ENCODE data around the gene SNX32. TPM values are rescaled to one million over a fixed set of nuclear protein-coding genes. Genes with fewer than 3 reads are reported as not detected.

SNX32 gene
- total RNA-seq, 4 donors from 2014 or later: 0.76 to 1.1 TPM; not detected in 2

GRCh38 chr11:65849771-65850216, 16.0 kb downstream of the SNX32 start:
- peaks cover 40% of the 10 kb centered on the region for H3K36me3 ChIP-seq
- H3K4me3 ChIP-seq: no peak overlapping the region
- H3K27ac ChIP-seq: no peak overlapping the region
- DNase-seq (ENCODE audit: low spot score in 2 of 2): peak in 1 of 2 donors; percentile 56
- TF ChIP-seq POLR2AphosphoS5 (IDR thresholded peaks at IDR 0.05): no peak
- no peak for TF ChIP-seq POLR2A (IDR thresholded peaks at IDR 0.05)
- TF ChIP-seq EP300 (IDR thresholded peaks at IDR 0.05): no peak
- TF ChIP-seq CTCF (IDR thresholded peaks at IDR 0.05): no peak
- no peaks in the 10 kb centered on the region for H3K9me3 ChIP-seq
- WGBS: 73% methylated on average over 11 of the region's 16 CpGs
- H3K27me3 ChIP-seq: no peaks in the 10 kb centered on the region
- H3K4me1 ChIP-seq: peaks cover 23% of the 10 kb centered on the region

GRCh38 chr11:65850217-65851082, 16.7 kb downstream of the SNX32 start:
- Histone ChIP-seq H3K4me1 (peaks cover 29% of the 10 kb centered on the region), H3K9me3 (no peaks in the 10 kb centered on the region), H3K4me3 (no peak overlapping the region), H3K36me3 (peaks cover 47% of the 10 kb centered on the region), H3K27ac (no peak overlapping the region), H3K27me3 (no peaks in the 10 kb centered on the region)
- 75% methylated on average over 15 of the region's 20 CpGs for WGBS
- DNase-seq (ENCODE audit: low spot score in 2 of 2): peak in 1 of 2 donors; percentile 56
- TF ChIP-seq POLR2AphosphoS5 (IDR thresholded peaks at IDR 0.05) (no peak), CTCF (IDR thresholded peaks at IDR 0.05) (no peak), POLR2A (IDR thresholded peaks at IDR 0.05) (no peak), EP300 (IDR thresholded peaks at IDR 0.05) (no peak)

- H3K36me3 ChIP-seq: peaks cover 53% of the 10 kb centered on the region
- H3K9me3 ChIP-seq: no peaks in the 10 kb centered on the region
- H3K27me3 ChIP-seq: no peaks in the 10 kb centered on the region
- no peak overlapping the region for H3K4me3 ChIP-seq
- WGBS: 78% methylated on average over 5 of the region's 14 CpGs
- DNase-seq (ENCODE audit: low spot score in 2 of 2): no peak
- H3K27ac ChIP-seq: no peak overlapping the region
- no peak for TF ChIP-seq POLR2A (IDR thresholded peaks at IDR 0.05)
- no peak for TF ChIP-seq POLR2AphosphoS5 (IDR thresholded peaks at IDR 0.05)
- peak in 1 of 2 donors; percentile 37 for TF ChIP-seq CTCF (IDR thresholded peaks at IDR 0.05)
- peaks cover 36% of the 10 kb centered on the region for H3K4me1 ChIP-seq
These were observed 17.4 kb downstream of the SNX32 start for GRCh38 chr11:65851083-65851579.

- no peak overlapping the region for H3K27ac ChIP-seq
- H3K36me3 ChIP-seq: peaks cover 54% of the 10 kb centered on the region
- no peak for TF ChIP-seq POLR2A (IDR thresholded peaks at IDR 0.05)
- TF ChIP-seq POLR2AphosphoS5 (IDR thresholded peaks at IDR 0.05): no peak
- TF ChIP-seq CTCF (IDR thresholded peaks at IDR 0.05): no peak
- no peak for TF ChIP-seq EP300 (IDR thresholded peaks at IDR 0.05)
- no peak overlapping the region for H3K4me3 ChIP-seq
- no peaks in the 10 kb centered on the region for H3K27me3 ChIP-seq
- peaks cover 44% of the 10 kb centered on the region for H3K4me1 ChIP-seq
- DNase-seq (ENCODE audit: low spot score in 2 of 2): peak in 1 of 2 donors; percentile 56
- WGBS: 70% methylated on average over 10 of the region's 10 CpGs
- H3K9me3 ChIP-seq: no peaks in the 10 kb centered on the region
These were observed 18.2 kb downstream of the SNX32 start for GRCh38 chr11:65851811-65852507.
